Measurements from ENCODE around the gene DDX27.

DDX27 gene

GRCh38 chr20:49279677-49280462 is 60.7 kb downstream of the DDX27 start:
- DNase-seq = no peak

DNA sequence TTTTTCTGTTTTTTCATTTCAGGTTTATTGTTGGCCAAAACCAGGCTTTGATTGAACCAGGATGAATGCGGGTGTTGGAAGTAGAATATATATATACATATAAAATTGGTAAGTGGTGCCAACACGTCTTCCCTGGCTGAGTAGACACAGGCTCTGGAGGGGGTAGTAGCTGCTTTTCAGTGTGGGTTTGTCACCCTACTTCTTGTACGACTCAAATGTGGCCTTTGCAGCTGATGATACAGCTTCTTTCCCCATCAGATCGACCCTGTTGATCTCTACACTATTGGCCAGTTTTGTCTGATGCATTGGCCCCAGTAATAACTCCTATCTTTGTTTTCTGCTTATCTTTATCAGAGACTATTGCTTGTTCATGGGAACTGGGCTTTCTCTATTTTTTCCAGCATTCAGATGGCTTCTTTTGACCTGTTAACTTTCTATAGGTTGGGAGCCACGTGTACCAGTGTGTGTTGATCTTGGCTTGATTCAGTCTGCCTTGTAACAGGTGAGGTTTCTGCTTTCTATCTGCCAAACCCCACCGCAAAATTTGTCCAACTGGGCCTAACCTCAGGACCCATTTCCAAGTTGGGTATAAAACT is 61.3 kb downstream of the DDX27 start:
- no peak for DNase-seq

- no peak for DNase-seq
Observed at GRCh38 chr20:49281059-49281912, 62.1 kb downstream of the DDX27 start.

GRCh38 chr20:49281913-49282467 is 62.8 kb downstream of the DDX27 start:
- DNase-seq = no peak

DNA sequence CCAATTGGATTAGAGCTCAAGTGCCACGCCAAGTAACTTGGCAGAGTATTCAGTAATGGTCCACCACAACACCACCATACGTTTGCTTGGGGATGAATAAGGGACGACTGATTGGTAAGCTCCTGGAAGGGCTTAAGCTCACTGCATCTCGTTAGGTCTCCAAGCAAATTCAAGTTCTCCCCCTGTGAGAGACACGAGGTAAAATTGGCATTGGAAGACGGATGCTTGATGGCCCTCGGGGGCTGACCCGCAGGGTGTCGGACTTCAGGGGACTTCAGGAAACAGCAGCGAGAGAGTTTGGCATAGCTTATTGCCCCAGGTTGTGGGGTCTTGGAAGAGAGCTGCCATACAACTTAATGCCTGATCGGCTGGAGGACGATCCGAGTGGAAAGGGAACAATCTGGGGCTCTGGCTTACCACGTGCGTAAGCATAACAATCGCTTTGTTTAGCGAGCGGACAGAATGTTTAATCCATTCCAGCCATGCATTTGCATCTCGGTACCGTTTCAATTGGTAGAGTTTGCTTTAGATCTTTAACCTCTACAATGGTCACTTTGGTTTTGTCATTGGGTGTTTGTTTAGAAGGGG is 63.5 kb downstream of the DDX27 start:
- DNase-seq = no peak

GRCh38 chr20:49283176-49283702 is 64.0 kb downstream of the DDX27 start:
- DNase-seq = no peak

GRCh38 chr20:49283703-49284625 is 64.7 kb downstream of the DDX27 start:
- no peak for DNase-seq

DNA sequence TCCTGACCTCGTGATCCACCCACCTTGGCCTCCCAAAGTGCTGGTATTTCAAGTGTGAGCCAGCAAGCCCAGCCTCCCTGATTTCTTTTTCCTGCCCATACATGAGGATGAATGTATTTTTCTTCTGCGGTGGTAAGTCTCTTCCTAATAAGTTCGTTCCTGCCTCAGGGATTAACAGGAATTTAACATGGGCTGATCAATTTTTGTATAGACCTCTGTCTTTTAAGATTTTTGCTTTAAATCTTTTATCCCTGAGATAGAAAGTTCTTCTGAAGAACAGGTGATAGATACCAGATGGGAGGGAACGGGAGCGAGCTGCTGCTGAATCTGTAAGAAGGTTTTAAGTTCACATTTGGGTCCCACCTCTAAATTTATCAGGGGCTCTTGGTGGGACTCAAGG is 65.6 kb downstream of the DDX27 start:
- no peak for DNase-seq

DNA sequence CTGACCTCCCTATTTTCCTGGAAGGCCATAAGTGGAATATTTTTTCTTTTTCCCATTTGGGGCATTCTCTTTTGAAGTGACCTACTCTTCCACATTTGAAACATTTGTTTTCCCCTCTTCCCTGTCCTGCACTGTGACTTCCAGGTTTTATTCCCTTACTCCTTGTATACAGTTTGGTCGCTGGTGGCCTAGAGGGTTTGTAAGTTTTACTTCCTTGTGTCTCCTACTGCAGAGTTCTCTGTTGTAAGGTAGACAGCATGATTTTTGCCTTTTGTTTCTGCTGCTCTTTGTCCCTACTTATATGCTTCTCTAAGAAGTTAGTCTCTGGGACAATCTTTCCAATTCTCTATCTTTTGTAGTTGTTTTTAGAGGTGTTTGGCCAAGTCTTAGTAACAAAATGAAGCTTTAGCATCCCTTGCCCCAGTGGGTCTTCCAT is 66.0 kb downstream of the DDX27 start:
- no peak for DNase-seq

- no peak for DNase-seq
Observed at GRCh38 chr20:49285813-49286494, 66.7 kb downstream of the DDX27 start.

- DNase-seq = no peak
Observed at GRCh38 chr20:49286689-49287551, 67.7 kb downstream of the DDX27 start.

GRCh38 chr20:49287555-49288249 is 68.5 kb downstream of the DDX27 start:
- no peak for DNase-seq

- DNase-seq = no peak
Observed at GRCh38 chr20:49288250-49288751, 69.1 kb downstream of the DDX27 start.

DNA sequence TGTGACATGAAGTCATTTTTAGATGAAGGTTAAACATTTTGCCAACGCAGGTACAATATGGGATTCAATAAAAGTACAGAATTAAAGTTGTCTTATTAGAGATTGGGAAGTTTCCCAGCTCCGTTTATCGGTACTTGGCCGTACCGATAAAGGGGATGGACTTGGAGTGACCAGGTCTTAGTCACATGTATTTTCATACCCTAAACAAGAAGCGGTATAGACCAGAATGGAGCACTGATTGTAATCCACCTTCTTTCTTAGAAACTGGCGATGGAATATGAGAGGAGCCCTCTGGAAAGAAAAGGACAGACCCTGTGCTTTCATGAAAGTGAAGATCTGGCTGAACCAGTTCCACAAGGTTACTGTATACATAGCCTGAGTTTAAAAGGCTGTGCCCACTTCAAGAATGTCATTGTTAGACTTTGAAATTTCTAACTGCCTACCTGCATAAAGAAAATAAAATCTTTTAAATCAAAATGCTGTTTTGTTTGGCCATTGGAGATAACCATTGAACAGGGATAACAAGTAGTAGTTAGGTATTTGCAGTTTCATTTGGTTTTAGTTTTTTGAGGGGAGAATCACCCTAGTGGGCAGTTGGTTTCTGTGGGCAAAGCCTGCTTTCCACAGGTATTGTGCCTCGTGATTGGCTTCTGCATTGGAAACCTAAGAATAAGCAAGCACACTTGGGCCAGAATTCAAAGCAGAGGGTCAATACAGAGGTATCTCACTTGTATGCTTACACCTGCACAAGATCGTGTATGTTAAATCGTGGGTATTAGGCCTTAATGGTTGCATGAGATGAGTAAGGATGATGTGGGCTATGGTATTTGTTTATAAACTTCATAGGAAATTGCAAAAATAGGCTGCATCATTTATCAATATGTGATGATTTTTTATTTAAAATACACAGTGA is 69.8 kb downstream of the DDX27 start:
- no peak for DNase-seq

DNA sequence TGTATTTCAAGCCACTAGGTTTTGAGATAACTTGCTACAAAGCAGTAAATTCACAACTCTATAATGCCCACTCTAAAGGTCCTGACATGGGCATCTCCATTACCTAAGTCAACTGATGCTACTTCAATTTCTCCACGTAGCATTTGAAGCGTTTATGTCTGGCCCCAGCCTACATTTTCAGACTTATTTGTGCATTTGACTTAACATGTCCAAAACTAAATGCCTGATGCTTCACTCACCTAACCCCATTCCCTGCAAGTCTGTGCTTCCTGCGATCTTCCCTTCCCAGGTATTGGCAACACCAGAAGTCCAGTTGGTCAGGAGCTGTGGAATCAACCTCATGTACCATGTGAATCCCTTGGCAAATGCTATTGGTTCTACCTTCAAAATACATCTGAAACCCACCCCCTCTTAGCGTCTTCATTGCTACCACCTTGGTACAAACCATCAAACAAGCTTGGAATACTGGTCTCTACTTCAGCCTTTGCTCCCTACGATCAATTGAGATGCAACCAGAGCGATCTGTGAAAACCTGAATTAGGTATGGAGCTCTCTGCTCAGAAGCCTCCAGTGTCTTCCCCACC is 71.5 kb downstream of the DDX27 start:
- DNase-seq = no peak

- DNase-seq = no peak
Observed at GRCh38 chr20:49291200-49291599, 72.0 kb downstream of the DDX27 start.

DNA sequence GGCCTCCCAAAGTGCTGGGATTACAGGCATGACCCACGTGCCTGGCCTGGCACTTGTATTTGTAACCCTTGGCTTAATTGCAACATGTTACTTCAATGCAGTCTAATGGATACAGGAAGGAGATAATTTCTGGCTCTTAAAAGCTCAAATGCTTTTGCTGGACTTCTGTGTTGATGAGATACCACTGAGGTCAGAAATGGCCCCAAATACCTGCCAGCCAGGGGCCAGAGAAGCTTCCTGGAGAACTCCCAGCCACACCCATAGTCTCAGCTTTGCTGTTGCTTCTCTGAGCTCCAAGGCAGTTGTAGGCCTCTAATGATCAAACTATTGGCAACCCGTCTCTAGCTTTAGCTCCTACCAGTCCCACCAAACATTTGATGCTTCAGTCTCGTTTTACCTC is 72.8 kb downstream of the DDX27 start:
- DNase-seq = no peak

DNA sequence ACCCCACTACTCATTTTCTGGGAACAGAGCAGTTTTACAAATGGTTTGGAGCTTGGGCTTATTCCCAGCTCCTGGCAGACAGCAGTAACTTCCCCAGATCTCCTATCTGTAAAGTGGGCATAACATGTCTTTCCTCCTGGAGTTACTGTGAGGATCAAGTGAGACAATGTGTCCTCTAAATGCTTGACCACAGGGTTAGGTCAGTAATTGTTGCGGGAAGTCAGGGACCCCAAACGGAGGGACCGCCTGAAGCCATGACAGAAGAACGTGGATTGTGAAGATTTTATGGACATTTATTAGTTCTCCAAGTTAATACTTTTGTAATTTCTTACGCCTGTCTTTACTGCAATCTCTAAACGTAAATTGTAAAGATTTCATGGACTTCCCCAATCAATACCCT is 73.9 kb downstream of the DDX27 start:
- DNase-seq = no peak

Data from cerebellar nuclear complex (tissue), 1 donor.